Right ventricle myocardium inferior (tissue), 1 donor: ENCODE results near the gene LPIN3. TPM values are rescaled to one million over a fixed set of nuclear protein-coding genes. Genes with fewer than 3 reads are reported as not detected.

Experiments
- ATAC-seq: fragments of 200-7000 bp; cut with Tn5 transposase; one replicate; pipeline ENCODE4 v1.9.1; 2020; ENCODE audit warnings: mild to moderate bottlenecking, moderate library complexity
- DNase-seq: peaks from one replicate; pipeline ENCODE4 v3.0.0; 2021; ENCODE audit errors: missing footprints
- intact Hi-C: fragments of 100-400 bp; cut with DNase I; formaldehyde crosslinking; loops from one replicate; pipeline ENCODE4 v1.11.0; 2022
- total RNA-seq: library from RNA; stranded (reverse); fragmentation: NEBNext Ultra II Directional; extraction: Animal tissue kit (Norgen Biotek cat#: 25700); gene quantifications from one replicate; pipeline ENCODE4 v1.2.1, GENCODE V29; 2021
- donor health status: DM: no; HTN: yes; CAD: no; lungs with severe emphysema.

Gene LPIN3
- total RNA-seq, 1 donor from 2014 or later: 18.1 TPM

- ATAC-seq: peak; percentile 99
- peak; percentile 96 for DNase-seq
- intact Hi-C loops: loop anchor here (2.0 to 5.0 kb wide), 3 partner anchors 45 to 140 kb away; no protein-coding TSS in a partner anchor
Measured at GRCh38 chr20:41317546-41318270, 22.9 kb upstream of the LPIN3 start, which contains the start of gene ZHX3. Gene ZHX3 (minus strand): TSS chr20:41317731. CDS start chr20:41204916, 112,815 bp downstream.

- DNase-seq (no peak), ATAC-seq (no peak)
- intact Hi-C loops: loop anchor here (5.0 kb wide), 1 partner anchor 141 kb away; no protein-coding TSS in a partner anchor
Measured at GRCh38 chr20:41318271-41318649, 22.4 kb upstream of the LPIN3 start.

GRCh38 chr20:41320441-41320840 lies 20.2 kb upstream of the LPIN3 start:
- intact Hi-C loops: no loop called here
- no peak for ATAC-seq
- DNase-seq: no peak

GRCh38 chr20:41320976-41321375 lies 19.6 kb upstream of the LPIN3 start:
- no peak for ATAC-seq

GRCh38 chr20:41327178-41327577 lies 13.4 kb upstream of the LPIN3 start:
- intact Hi-C loops: no loop called here
- ATAC-seq (no peak), DNase-seq (no peak)

More at GRCh38 chr20:41320976-41321375, 19.6 kb upstream of the LPIN3 start:
- DNase-seq: no peak
- intact Hi-C loops: no loop called here

- peak; percentile 94 for ATAC-seq
- intact Hi-C loops: no loop called here
- no peak for DNase-seq
Measured at GRCh38 chr20:41329435-41330342, 10.9 kb upstream of the LPIN3 start.

- no peak for DNase-seq
- intact Hi-C loops: no loop called here
- no peak for ATAC-seq
Measured at GRCh38 chr20:41330343-41330720, 10.3 kb upstream of the LPIN3 start.

- intact Hi-C loops: no loop called here
- no peak for ATAC-seq
- DNase-seq: no peak
Measured at GRCh38 chr20:41330941-41331340, 9.7 kb upstream of the LPIN3 start.

GRCh38 chr20:41331731-41332130 lies 8.9 kb upstream of the LPIN3 start:
- intact Hi-C loops: no loop called here
- DNase-seq (no peak), ATAC-seq (no peak)

- DNase-seq (no peak), ATAC-seq (no peak)
- intact Hi-C loops: no loop called here
Measured at GRCh38 chr20:41334036-41334435, 6.6 kb upstream of the LPIN3 start.

GRCh38 chr20:41334443-41335421 lies 5.9 kb upstream of the LPIN3 start:
- ATAC-seq (no peak), DNase-seq (no peak)
- intact Hi-C loops: loop anchor here (5.0 kb wide), 2 partner anchors 87 to 102 kb away; no protein-coding TSS in a partner anchor

GRCh38 chr20:41335591-41335990 lies 5.0 kb upstream of the LPIN3 start:
- DNase-seq: no peak
- intact Hi-C loops: loop anchor here (5.0 kb wide), 2 partner anchors 88 to 103 kb away; no protein-coding TSS in a partner anchor
- no peak for ATAC-seq

GRCh38 chr20:41336711-41337492 lies 3.7 kb upstream of the LPIN3 start:
- ATAC-seq (no peak), DNase-seq (no peak)
- intact Hi-C loops: loop anchor here (5.0 kb wide), 2 partner anchors 90 to 105 kb away; no protein-coding TSS in a partner anchor

GRCh38 chr20:41339957-41340326 lies 679 bp upstream of the LPIN3 start:
- intact Hi-C loops: loop anchor here (1.0 to 10.0 kb wide), 9 partner anchors 71 to 375 kb away; partner anchors contain the start of gene CHD6
- DNase-seq: peak; percentile 92
- ATAC-seq: peak; percentile 78

GRCh38 chr20:41342474-41343464 lies 2.1 kb downstream of the LPIN3 start:
- DNase-seq: no peak
- intact Hi-C loops: loop anchor here (5.0 to 10.0 kb wide), 4 partner anchors 275 to 378 kb away; partner anchors contain the start of gene CHD6

GRCh38 chr20:41344477-41344876 lies 3.9 kb downstream of the LPIN3 start:
- intact Hi-C loops: loop anchor here (5.0 to 10.0 kb wide), 4 partner anchors 273 to 380 kb away; partner anchors contain the start of gene CHD6
- no peak for ATAC-seq

More at GRCh38 chr20:41342474-41343464, 2.1 kb downstream of the LPIN3 start:
- ATAC-seq: no peak

More at GRCh38 chr20:41344477-41344876, 3.9 kb downstream of the LPIN3 start:
- DNase-seq: no peak
